ENCODE results near the gene RRP15. TPM values are rescaled to one million over a fixed set of nuclear protein-coding genes. Genes with fewer than 3 reads are reported as not detected.

Gene RRP15
- polyA plus RNA-seq, 3 donors = 0.81 to 7.6 (median 4.6) TPM

GRCh38 chr1:218305472-218306064, 20.5 kb downstream of the RRP15 start:
- Mint-ChIP-seq H3K4me1 (no peaks in the 10 kb centered on the region), H3K9me3 (no peaks in the 10 kb centered on the region), H3K27me3 (ENCODE audit: low read depth in 3 of 3) (no peaks in the 10 kb centered on the region), H3K27ac (no peak overlapping the region), H3K4me3 (no peak overlapping the region), H3K36me3 (peaks cover 33 to 35% of the 10 kb centered on the region in 2 donors)
- TF ChIP-seq CTCF (IDR thresholded peaks at IDR 0.05) = no peak
- Histone ChIP-seq H3K4me3 (replicated peaks in 1 of 3; ENCODE audit: low read depth in 2 of 3, low read length in 3 of 3) (no peak overlapping the region), H3K9ac (ENCODE audit: insufficient read depth, low read length, poor library complexity, severe bottlenecking) (no peak overlapping the region), H3K36me3 (replicated peaks in 1 of 2; ENCODE audit: control insufficient read depth in 1 of 2, insufficient read depth in 2 of 2, low read length in 2 of 2) (peaks cover 16 to 42% of the 10 kb centered on the region in 2 donors), H3K27ac (ENCODE audit: low read depth in 1 of 2, low read length in 2 of 2) (no peak overlapping the region), H3K27me3 (ENCODE audit: control insufficient read depth in 2 of 2, insufficient read depth in 2 of 2, low read length in 2 of 2) (no peaks in the 10 kb centered on the region), H3K4me1 (ENCODE audit: control insufficient read depth in 1 of 2, insufficient read depth in 2 of 2, low read length in 2 of 2) (no peaks in the 10 kb centered on the region), H3K9me3 (replicated peaks in 1 of 2; ENCODE audit: control insufficient read depth in 1 of 2, insufficient read depth in 1 of 2, low read length in 2 of 2) (no peaks in the 10 kb centered on the region), H3K79me2 (ENCODE audit: insufficient read depth, low read length) (no peaks in the 10 kb centered on the region), H4K20me1 (ENCODE audit: insufficient read depth, low read length) (no peaks in the 10 kb centered on the region), H3K4me2 (replicated peaks; ENCODE audit: extremely low read depth, low read length, poor library complexity, severe bottlenecking) (no peak overlapping the region), H2AFZ (ENCODE audit: insufficient read depth, low read depth, low read length, poor library complexity, severe bottlenecking) (no peak overlapping the region)
- intact Hi-C loops (cut with micrococcal nuclease) = no loop called here
- no peak for DNase-seq
- no CpG with 5 or more reads among the region's 6 CpGs for WGBS (ENCODE audit: insufficient coverage)

- no peak for DNase-seq
- Mint-ChIP-seq H3K27me3 (ENCODE audit: low read depth in 3 of 3) (no peaks in the 10 kb centered on the region), H3K36me3 (peaks cover 23 to 37% of the 10 kb centered on the region in 2 donors), H3K27ac (no peak overlapping the region), H3K4me1 (no peaks in the 10 kb centered on the region), H3K4me3 (no peak overlapping the region), H3K9me3 (peaks cover 0 to 3% (median 2%) of the 10 kb centered on the region in 7 donors)
- intact Hi-C loops (cut with micrococcal nuclease) = no loop called here
- no peak for TF ChIP-seq CTCF (IDR thresholded peaks at IDR 0.05)
- no peak overlapping the region for H3K9ac ChIP-seq (ENCODE audit: insufficient read depth, low read length, poor library complexity, severe bottlenecking)
- no peaks in the 10 kb centered on the region for H3K9me3 ChIP-seq (replicated peaks in 1 of 2; ENCODE audit: control insufficient read depth in 1 of 2, insufficient read depth in 1 of 2, low read length in 2 of 2)
- H3K27ac ChIP-seq (ENCODE audit: low read depth in 1 of 2, low read length in 2 of 2) = no peak overlapping the region
- H2AFZ ChIP-seq (ENCODE audit: insufficient read depth, low read depth, low read length, poor library complexity, severe bottlenecking) = no peak overlapping the region
- H3K4me3 ChIP-seq (replicated peaks in 1 of 3; ENCODE audit: low read depth in 2 of 3, low read length in 3 of 3) = no peak overlapping the region
- H3K79me2 ChIP-seq (ENCODE audit: insufficient read depth, low read length) = no peaks in the 10 kb centered on the region
- no peaks in the 10 kb centered on the region for H3K4me1 ChIP-seq (ENCODE audit: control insufficient read depth in 1 of 2, insufficient read depth in 2 of 2, low read length in 2 of 2)
- no peak overlapping the region for H3K4me2 ChIP-seq (replicated peaks; ENCODE audit: extremely low read depth, low read length, poor library complexity, severe bottlenecking)
- H4K20me1 ChIP-seq (ENCODE audit: insufficient read depth, low read length) = no peaks in the 10 kb centered on the region
- H3K27me3 ChIP-seq (ENCODE audit: control insufficient read depth in 2 of 2, insufficient read depth in 2 of 2, low read length in 2 of 2) = no peaks in the 10 kb centered on the region
- peaks cover 8 to 20% of the 10 kb centered on the region in 2 donors for H3K36me3 ChIP-seq (replicated peaks in 1 of 2; ENCODE audit: control insufficient read depth in 1 of 2, insufficient read depth in 2 of 2, low read length in 2 of 2)
- WGBS (ENCODE audit: insufficient coverage) = 83% methylated on average over 1 of the region's 2 CpGs
These were observed 27.4 kb downstream of the RRP15 start for GRCh38 chr1:218312509-218312908.

All from CD14-positive monocyte (primary cell).